OCI-LY7 (cell line): Measurements from ENCODE around the gene STN1.

Experiments
- EZH2phosphoT487 ChIP-seq: fragments of 200-600 bp; sonication (generic); IDR thresholded peaks from 2 replicates; pipeline ENCODE4 v1.6.1; 2018; ENCODE audit warnings: low read depth, borderline replicate concordance, mild to moderate bottlenecking, mixed run types, antibody characterized with exemption, low read length, moderate library complexity, mixed read lengths
- TF ChIP-seq, protein P1 (sequence below): fragments of 200-600 bp; sonication (generic); conservative IDR thresholded peaks from 2 replicates; pipeline ENCODE4 v1.5.1; 2014; ENCODE audit warnings: mild to moderate bottlenecking, antibody characterized with exemption, low read length, moderate library complexity, mixed read lengths

GRCh38 chr10:103901299-103901698 lies 16.7 kb downstream of the STN1 start:
- TF ChIP-seq, protein P1, sequence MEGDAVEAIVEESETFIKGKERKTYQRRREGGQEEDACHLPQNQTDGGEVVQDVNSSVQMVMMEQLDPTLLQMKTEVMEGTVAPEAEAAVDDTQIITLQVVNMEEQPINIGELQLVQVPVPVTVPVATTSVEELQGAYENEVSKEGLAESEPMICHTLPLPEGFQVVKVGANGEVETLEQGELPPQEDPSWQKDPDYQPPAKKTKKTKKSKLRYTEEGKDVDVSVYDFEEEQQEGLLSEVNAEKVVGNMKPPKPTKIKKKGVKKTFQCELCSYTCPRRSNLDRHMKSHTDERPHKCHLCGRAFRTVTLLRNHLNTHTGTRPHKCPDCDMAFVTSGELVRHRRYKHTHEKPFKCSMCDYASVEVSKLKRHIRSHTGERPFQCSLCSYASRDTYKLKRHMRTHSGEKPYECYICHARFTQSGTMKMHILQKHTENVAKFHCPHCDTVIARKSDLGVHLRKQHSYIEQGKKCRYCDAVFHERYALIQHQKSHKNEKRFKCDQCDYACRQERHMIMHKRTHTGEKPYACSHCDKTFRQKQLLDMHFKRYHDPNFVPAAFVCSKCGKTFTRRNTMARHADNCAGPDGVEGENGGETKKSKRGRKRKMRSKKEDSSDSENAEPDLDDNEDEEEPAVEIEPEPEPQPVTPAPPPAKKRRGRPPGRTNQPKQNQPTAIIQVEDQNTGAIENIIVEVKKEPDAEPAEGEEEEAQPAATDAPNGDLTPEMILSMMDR: 0 out of 2 replicates have a peak, but pooled peaks have one; percentile 23
- no peak for TF ChIP-seq EZH2phosphoT487
